Left lung (tissue), 10 donors: Measurements from ENCODE around the gene TRPV5. TPM values are rescaled to one million over a fixed set of nuclear protein-coding genes. Genes with fewer than 3 reads are reported as not detected.

Experiments used
- ATAC-seq: fragments of 200-7000 bp; cut with Tn5 transposase; one replicate; pipeline ENCODE4 v1.9.1; 2020; ENCODE audit warnings: moderate library complexity
- DNase-seq, 4 donors: peaks; one replicate each; pipeline ENCODE4 v3.0.0-alpha.2; 2013 to 2020
- H3K27ac ChIP-seq, 2 donors: fragments of 200-600 bp; sonication (generic) in 1 of 2; one replicate each; pipeline versions ENCODE4 v1.5.0 to v1.8.0; 2020 to 2021
- H3K27me3 ChIP-seq, 2 donors: fragments of 200-600 bp; sonication (generic) in 1 of 2; one replicate each; pipeline versions ENCODE4 v1.5.0 to v1.8.0; 2020 to 2021
- H3K36me3 ChIP-seq, 2 donors: fragments of 200-600 bp; sonication (generic) in 1 of 2; one replicate each; pipeline versions ENCODE4 v1.5.0 to v1.8.0; 2020 to 2021
- H3K4me1 ChIP-seq, 2 donors: fragments of 200-600 bp; one replicate each; pipeline ENCODE4 v1.8.0; 2021
- H3K4me3 ChIP-seq, 2 donors: fragments of 200-600 bp; sonication (generic) in 1 of 2; one replicate each; pipeline versions ENCODE4 v1.5.0 to v1.8.0; 2020 to 2021; ENCODE audit warnings: mild to moderate bottlenecking in 1 of 2
- H3K9me3 ChIP-seq, 2 donors: fragments of 200-600 bp; sonication (generic) in 1 of 2; one replicate each; pipeline versions ENCODE4 v1.5.0 to v1.8.0; 2020 to 2021
- CTCF ChIP-seq, 2 donors: fragments of 200-600 bp; sonication (generic) in 1 of 2; IDR thresholded peaks; one replicate each; pipeline versions ENCODE4 v1.5.0 to v1.8.0; 2021; ENCODE audit warnings: antibody characterized with exemption in 2 of 2
- intact Hi-C, 2 donors: fragments of 100-400 bp; cut with DNase I; formaldehyde crosslinking; loops; one replicate each; pipeline versions ENCODE4 v1.11.2 to v1.14.2; 2022
- polyA plus RNA-seq, 6 donors: library from polyadenylated mRNA; unstranded; fragments of 120-200 nt; gene quantifications; one replicate each; pipeline ENCODE4 v1.2.1, GENCODE V29; 2013; ENCODE audit not compliant: insufficient read length in 6 of 6
- total RNA-seq, 2 donors: library from RNA; stranded (reverse); fragmentation: NEBNext Ultra II Directional; extraction: Animal tissue kit (Norgen Biotek cat#: 25700); gene quantifications; one replicate each; pipeline ENCODE4 v1.2.1, GENCODE V29; 2021
- donor health status: DM: no; HTN: yes; CAD: no.
- donor health status: DM: no; HTN: no; CAD: no.

Gene TRPV5
- total and polyA plus RNA-seq, 8 donors, result 0.10 to 0.25 (median 0.16) TPM; not detected in 2

- no peaks in the 10 kb centered on the region for H3K9me3 ChIP-seq
- intact Hi-C loops, result no loop called here
- no peak overlapping the region for H3K27ac ChIP-seq
- ATAC-seq (no peak), DNase-seq (peak in 1 of 4 donors; percentile 13)
- H3K4me3 ChIP-seq, result no peak overlapping the region
- TF ChIP-seq CTCF (IDR thresholded peaks at IDR 0.05), result no peak
- no peaks in the 10 kb centered on the region for H3K36me3 ChIP-seq
- no peaks in the 10 kb centered on the region for H3K4me1 ChIP-seq
- H3K27me3 ChIP-seq, result peaks cover 0 to 28% of the 10 kb centered on the region in 2 donors
Observed at GRCh38 chr7:142883571-142884285, 49.8 kb downstream of the TRPV5 start.

- intact Hi-C loops, result no loop called here
- DNase-seq (peak in 1 of 4 donors; percentile 1), ATAC-seq (no peak)
- Histone ChIP-seq H3K9me3 (no peaks in the 10 kb centered on the region), H3K27me3 (peaks cover 0 to 28% of the 10 kb centered on the region in 2 donors), H3K4me1 (no peaks in the 10 kb centered on the region), H3K4me3 (no peak overlapping the region), H3K27ac (no peak overlapping the region), H3K36me3 (no peaks in the 10 kb centered on the region)
- TF ChIP-seq CTCF (IDR thresholded peaks at IDR 0.05), result no peak
Observed at GRCh38 chr7:142883145-142883544, 50.4 kb downstream of the TRPV5 start.

GRCh38 chr7:142882338-142882678 lies 51.2 kb downstream of the TRPV5 start:
- Histone ChIP-seq H3K9me3 (no peaks in the 10 kb centered on the region), H3K4me1 (no peaks in the 10 kb centered on the region), H3K36me3 (no peaks in the 10 kb centered on the region), H3K27me3 (peaks cover 0 to 28% of the 10 kb centered on the region in 2 donors), H3K4me3 (no peak overlapping the region), H3K27ac (no peak overlapping the region)
- no peak for TF ChIP-seq CTCF (IDR thresholded peaks at IDR 0.05)
- DNase-seq (no peak), ATAC-seq (no peak)
- intact Hi-C loops, result no loop called here

GRCh38 chr7:142881586-142882337 lies 51.8 kb downstream of the TRPV5 start:
- ATAC-seq, result no peak
- TF ChIP-seq CTCF (IDR thresholded peaks at IDR 0.05), result no peak

GRCh38 chr7:142880876-142881505 lies 52.6 kb downstream of the TRPV5 start:
- TF ChIP-seq CTCF (IDR thresholded peaks at IDR 0.05), result peak; percentile 66 to 71
- intact Hi-C loops, result no loop called here
- DNase-seq (peak in 1 of 4 donors; percentile 31), ATAC-seq (peak; percentile 53)
- Histone ChIP-seq H3K27me3 (peaks cover 0 to 28% of the 10 kb centered on the region in 2 donors), H3K27ac (no peak overlapping the region), H3K36me3 (no peaks in the 10 kb centered on the region), H3K4me1 (no peaks in the 10 kb centered on the region), H3K9me3 (no peaks in the 10 kb centered on the region), H3K4me3 (no peak overlapping the region)

More at GRCh38 chr7:142881586-142882337, 51.8 kb downstream of the TRPV5 start:
- Histone ChIP-seq H3K27me3 (peaks cover 0 to 28% of the 10 kb centered on the region in 2 donors), H3K4me3 (no peak overlapping the region), H3K36me3 (no peaks in the 10 kb centered on the region), H3K27ac (no peak overlapping the region), H3K4me1 (no peaks in the 10 kb centered on the region), H3K9me3 (no peaks in the 10 kb centered on the region)
- DNase-seq, result peak in 1 of 4 donors; percentile 11
- intact Hi-C loops, result no loop called here
